Prostate gland (tissue), 2 donors: Measurements from ENCODE around the gene TGM2.
"Not testable (repeated sequence)": the region's sequence is repeated elsewhere in the genome, so short reads cannot be mapped to it uniquely, and the experiment has no call there.

Source experiments
- POLR2A ChIP-seq: fragments of 450-650 bp; IDR thresholded peaks from one replicate; pipeline ENCODE4 v1.6.1; 2016; ENCODE audit warnings: antibody characterized with exemption, mild to moderate bottlenecking
- TF ChIP-seq, protein P1 (sequence below), 4 experiments: fragments of 200-600 bp in 2 of 4; fragments of 450-650 bp in 2 of 4; sonication (generic) in 2 of 4; IDR thresholded peaks; 1 replicate in 3 of 4; 2 replicates in 1 of 4; pipeline ENCODE4 v1.5.1; 2016 to 2019; ENCODE audit warnings: antibody characterized with exemption in 4 of 4, mild to moderate bottlenecking in 2 of 4, moderate library complexity in 2 of 4

DNA sequence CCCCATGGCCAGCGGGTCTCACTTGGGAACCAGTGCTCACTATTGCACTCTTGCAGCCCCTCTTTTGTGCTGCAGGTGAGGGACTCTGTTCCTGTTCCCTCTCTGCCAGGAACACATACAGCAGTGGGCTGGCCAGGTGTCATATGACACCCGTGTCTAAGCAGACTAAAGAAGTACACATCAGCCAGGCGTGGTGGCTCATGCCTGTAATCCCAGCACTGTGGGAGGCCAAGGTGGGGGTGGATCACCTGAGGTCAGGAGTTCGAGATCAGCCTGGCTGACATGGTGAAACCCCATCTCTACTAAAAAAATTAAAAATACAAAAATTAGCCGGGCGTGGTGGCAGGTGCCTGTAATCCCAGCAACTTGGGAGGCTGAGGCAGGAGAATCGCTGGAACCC, 57.2 kb downstream of the TGM2 start:
- TF ChIP-seq, protein P1, sequence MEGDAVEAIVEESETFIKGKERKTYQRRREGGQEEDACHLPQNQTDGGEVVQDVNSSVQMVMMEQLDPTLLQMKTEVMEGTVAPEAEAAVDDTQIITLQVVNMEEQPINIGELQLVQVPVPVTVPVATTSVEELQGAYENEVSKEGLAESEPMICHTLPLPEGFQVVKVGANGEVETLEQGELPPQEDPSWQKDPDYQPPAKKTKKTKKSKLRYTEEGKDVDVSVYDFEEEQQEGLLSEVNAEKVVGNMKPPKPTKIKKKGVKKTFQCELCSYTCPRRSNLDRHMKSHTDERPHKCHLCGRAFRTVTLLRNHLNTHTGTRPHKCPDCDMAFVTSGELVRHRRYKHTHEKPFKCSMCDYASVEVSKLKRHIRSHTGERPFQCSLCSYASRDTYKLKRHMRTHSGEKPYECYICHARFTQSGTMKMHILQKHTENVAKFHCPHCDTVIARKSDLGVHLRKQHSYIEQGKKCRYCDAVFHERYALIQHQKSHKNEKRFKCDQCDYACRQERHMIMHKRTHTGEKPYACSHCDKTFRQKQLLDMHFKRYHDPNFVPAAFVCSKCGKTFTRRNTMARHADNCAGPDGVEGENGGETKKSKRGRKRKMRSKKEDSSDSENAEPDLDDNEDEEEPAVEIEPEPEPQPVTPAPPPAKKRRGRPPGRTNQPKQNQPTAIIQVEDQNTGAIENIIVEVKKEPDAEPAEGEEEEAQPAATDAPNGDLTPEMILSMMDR (IDR thresholded peaks at IDR 0.05) = not testable (repeated sequence)
- not testable (repeated sequence) for TF ChIP-seq POLR2A
